Left cardiac atrium (tissue), 2 donors: Measurements from ENCODE around the gene ZNF44. TPM values are rescaled to one million over a fixed set of nuclear protein-coding genes. Genes with fewer than 3 reads are reported as not detected.

Experiments
- total RNA-seq, 2 donors: library from RNA; stranded (reverse); fragmentation: NEBNext Ultra II Directional; extraction: Animal tissue kit (Norgen Biotek cat#: 25700); gene quantifications; one replicate each; pipeline ENCODE4 v1.2.1, GENCODE V29; 2021
- donor health status: DM: no; HTN: yes; CAD: no; lungs with severe emphysema.
- donor health status: DM: yes; HTN: yes; CAD: no.

The ZNF44 gene
- total RNA-seq, 2 donors from 2014 or later, result 7.4 to 11.5 TPM

Other genes starting within 250 kb of the ZNF44 start
- gene ZNF878, start 241.9 kb downstream of the ZNF44 start, total RNA-seq, result under 1 TPM; 0.29 to 0.73 TPM
- 10 to 100 TPM; 10.5 to 11.6 TPM for gene ZNF844, start 230.2 kb downstream of the ZNF44 start, total RNA-seq
- 1 to 10 TPM in 1 of 2 donors, under 1 TPM in 1; 0.89 to 1.1 TPM for gene ZNF20, start 154.5 kb downstream of the ZNF44 start, total RNA-seq
- 1 to 10 TPM; 3.3 to 4.2 TPM for gene ZNF625, start 138.1 kb downstream of the ZNF44 start, total RNA-seq
- 1 to 10 TPM; 5.0 to 6.5 TPM for gene ZNF136, start 131.8 kb downstream of the ZNF44 start, total RNA-seq
- gene ZNF563, start 38.8 kb upstream of the ZNF44 start, total RNA-seq, result 1 to 10 TPM; 3.8 to 6.3 TPM
- 1 to 10 TPM; 2.9 to 4.3 TPM for gene ZNF442, start 70.8 kb upstream of the ZNF44 start, total RNA-seq
- 1 to 10 TPM; 2.4 to 3.6 TPM for gene ZNF799, start 106.4 kb upstream of the ZNF44 start, total RNA-seq
- 1 to 10 TPM; 2.0 to 2.8 TPM for gene ZNF443, start 146.1 kb upstream of the ZNF44 start, total RNA-seq
- 1 to 10 TPM; 1.2 to 1.3 TPM for gene ZNF709, start 189.9 kb upstream of the ZNF44 start, total RNA-seq